H1 (cell line): ENCODE measurements around the gene TNS4. TPM values are rescaled to one million over a fixed set of nuclear protein-coding genes. Genes with fewer than 3 reads are reported as not detected.

Experiments
- CTCF ChIA-PET: fragments of 300-600 bp; sonication (Branson Sonifier 250); formaldehyde crosslinking; loops from one replicate; lab custom pipeline; 2021; ENCODE audit not compliant: partially characterized antibody; lab: Charles Lee
- POLR2A ChIA-PET: fragments of 300-600 bp; sonication (Branson Sonifier 250); formaldehyde crosslinking; loops from one replicate; lab custom pipeline; 2021; ENCODE audit warnings: inconsistent platforms; ENCODE audit not compliant: partially characterized antibody; lab: Charles Lee
- DNase-seq, 2 experiments: peaks; one replicate each; pipeline versions ENCODE4 v3.0.0 to v3.0.0-alpha.2; 2010 to 2022; ENCODE audit warnings: low spot score in 2 of 2, low read depth in 1 of 2, mixed read lengths in 1 of 2
- FAIRE-seq: peaks from 2 replicates; lab custom pipeline; 2011; peaks lifted over from hg19 to GRCh38; lab: Jason Lieb, UNC
- H2AFZ ChIP-seq: 2 replicates; pipeline ENCODE4 v1.8.1; 2012; ENCODE audit warnings: low read length, inconsistent platforms
- H2AK5ac ChIP-seq: 2 replicates; pipeline ENCODE4 v1.6.1; 2013; ENCODE audit warnings: low read depth, low read length
- H2BK120ac ChIP-seq: replicated peaks from 2 replicates; pipeline ENCODE3; 2013; ENCODE audit warnings: low read depth, low read length, inconsistent platforms
- H2BK12ac ChIP-seq: 2 replicates; pipeline ENCODE4 v1.6.1; 2013; ENCODE audit warnings: low read depth, low read length
- H2BK15ac ChIP-seq: 2 replicates; pipeline ENCODE4 v1.6.1; 2013; ENCODE audit warnings: low read length
- H2BK20ac ChIP-seq: 2 replicates; pipeline ENCODE4 v1.6.1; 2013; ENCODE audit warnings: low read length
- H2BK5ac ChIP-seq: 2 replicates; pipeline ENCODE4 v1.6.1; 2013; ENCODE audit warnings: low read depth, low read length
- H3K14ac ChIP-seq: 2 replicates; pipeline ENCODE4 v1.6.1; 2013; ENCODE audit warnings: inconsistent platforms; ENCODE audit not compliant: insufficient read length
- H3K18ac ChIP-seq: 2 replicates; pipeline ENCODE4 v1.6.1; 2013; ENCODE audit warnings: low read length; ENCODE audit errors: extremely low read depth
- H3K23ac ChIP-seq: 2 replicates; pipeline ENCODE4 v1.6.1; 2013; ENCODE audit warnings: inconsistent platforms; ENCODE audit not compliant: insufficient read length
- H3K23me2 ChIP-seq: 2 replicates; pipeline ENCODE4 v1.6.1; 2013; ENCODE audit warnings: low read depth, low read length
- H3K27ac ChIP-seq: 2 replicates; pipeline ENCODE4 v1.6.1; 2011; ENCODE audit warnings: low read depth, low read length, inconsistent platforms
- H3K27me3 ChIP-seq, 4 experiments: replicated peaks in 1 of 4; 1 replicate in 1 of 4; 2 replicates in 3 of 4; pipeline versions ENCODE4 v1.6.1 to v1.8.1; 2011 to 2013; ENCODE audit warnings: low read length in 3 of 4, mild to moderate bottlenecking in 3 of 4, inconsistent platforms in 2 of 4, mixed read lengths in 2 of 4, moderate library complexity in 1 of 4; ENCODE audit not compliant: control insufficient read depth in 3 of 4, insufficient read depth in 3 of 4; ENCODE audit errors: extremely low read depth in 1 of 4
- H3K36me3 ChIP-seq, 4 experiments: 2 replicates each; pipeline versions ENCODE4 v1.6.1 to v1.8.1; 2011 to 2013; ENCODE audit warnings: mild to moderate bottlenecking in 4 of 4, low read length in 3 of 4, moderate library complexity in 2 of 4, control low read depth in 1 of 4, inconsistent platforms in 1 of 4; ENCODE audit not compliant: insufficient read depth in 4 of 4, control insufficient read depth in 2 of 4
- H3K4ac ChIP-seq: replicated peaks from 2 replicates; pipeline ENCODE3; 2013; ENCODE audit warnings: low read length, low read depth, mixed read lengths, inconsistent platforms; ENCODE audit not compliant: insufficient read length
- H3K4me1 ChIP-seq, 4 experiments: replicated peaks in 1 of 4; 1 replicate in 1 of 4; 2 replicates in 3 of 4; pipeline versions ENCODE4 v1.6.1 to v1.8.1; 2011 to 2013; ENCODE audit warnings: low read length in 3 of 4, inconsistent platforms in 2 of 4, mixed read lengths in 1 of 4; ENCODE audit not compliant: insufficient read depth in 4 of 4, control insufficient read depth in 3 of 4
- H3K4me2 ChIP-seq, 2 experiments: 2 replicates each; pipeline versions ENCODE4 v1.6.1 to v1.8.1; 2011 to 2013; ENCODE audit warnings: low read depth in 2 of 2, low read length in 2 of 2, control low read depth in 1 of 2, inconsistent platforms in 1 of 2, mild to moderate bottlenecking in 1 of 2; ENCODE audit not compliant: insufficient read depth in 1 of 2
- H3K4me3 ChIP-seq, 4 experiments: fragments of 200-600, 300-600 bp in 1 of 4; sonication (generic), shearing (Covaris generic), sonication (Bioruptor Twin) in 1 of 4; 2 replicates each; pipeline versions ENCODE4 v1.5.1 to v1.8.1; 2011 to 2016; ENCODE audit warnings: low read length in 4 of 4, low read depth in 3 of 4, control low read depth in 2 of 4, inconsistent platforms in 2 of 4, mild to moderate bottlenecking in 2 of 4, mixed read lengths in 1 of 4, moderate library complexity in 1 of 4; ENCODE audit not compliant: insufficient read depth in 2 of 4; ENCODE audit errors: extremely low read depth in 1 of 4
- H3K56ac ChIP-seq: replicated peaks from 2 replicates; pipeline ENCODE3; 2013; ENCODE audit warnings: low read depth, mild to moderate bottlenecking, mixed read lengths, low read length, inconsistent platforms; ENCODE audit not compliant: insufficient read length
- H3K79me1 ChIP-seq: 2 replicates; pipeline ENCODE4 v1.6.1; 2013; ENCODE audit warnings: low read depth, low read length, control low read depth
- H3K79me2 ChIP-seq, 2 experiments: 2 replicates each; pipeline versions ENCODE4 v1.6.1 to v1.8.1; 2012 to 2013; ENCODE audit warnings: low read length in 2 of 2, mild to moderate bottlenecking in 2 of 2, inconsistent platforms in 1 of 2; ENCODE audit not compliant: insufficient read depth in 2 of 2, control insufficient read depth in 1 of 2
- H3K9ac ChIP-seq, 4 experiments: replicated peaks in 1 of 4; 1 replicate in 1 of 4; 2 replicates in 3 of 4; pipeline versions ENCODE4 v1.6.1 to v1.8.1; 2011 to 2013; ENCODE audit warnings: low read depth in 3 of 4, low read length in 3 of 4, control low read depth in 2 of 4, mild to moderate bottlenecking in 2 of 4, moderate library complexity in 2 of 4, inconsistent platforms in 1 of 4; ENCODE audit errors: extremely low read depth in 1 of 4
- H3K9me3 ChIP-seq, 2 experiments: 2 replicates each; pipeline versions ENCODE4 v1.6.1 to v1.8.1; 2012 to 2013; ENCODE audit warnings: mild to moderate bottlenecking in 2 of 2, moderate library complexity in 2 of 2, control low read depth in 1 of 2, inconsistent platforms in 1 of 2, low read depth in 1 of 2, low read length in 1 of 2, mixed read lengths in 1 of 2; ENCODE audit not compliant: insufficient read depth in 2 of 2
- H4K20me1 ChIP-seq, 2 experiments: replicated peaks in 1 of 2; 2 replicates each; pipeline versions ENCODE3 to v1.8.1; 2011 to 2013; ENCODE audit warnings: inconsistent platforms in 2 of 2, low read length in 2 of 2, mild to moderate bottlenecking in 1 of 2; ENCODE audit not compliant: insufficient read depth in 2 of 2, control insufficient read depth in 1 of 2
- H4K5ac ChIP-seq: 2 replicates; pipeline ENCODE4 v1.6.1; 2013; ENCODE audit warnings: low read length, low read depth, mixed read lengths, inconsistent platforms; ENCODE audit not compliant: insufficient read length
- H4K8ac ChIP-seq: 2 replicates; pipeline ENCODE4 v1.8.0; 2013; ENCODE audit warnings: mild to moderate bottlenecking, moderate library complexity, low read length, inconsistent platforms; ENCODE audit not compliant: insufficient read depth; ENCODE audit errors: extremely low read depth
- H4K91ac ChIP-seq: replicated peaks from 2 replicates; pipeline ENCODE3; 2013; ENCODE audit warnings: low read length, mixed read lengths, inconsistent platforms; ENCODE audit not compliant: insufficient read length
- CEBPB ChIP-seq: IDR thresholded peaks from 2 replicates; pipeline ENCODE4 v1.6.1; 2012; ENCODE audit warnings: low read depth, low read length
- POLR2AphosphoS5 ChIP-seq: IDR thresholded peaks from 2 replicates; pipeline ENCODE4 v1.6.1; 2011; ENCODE audit warnings: low read depth, low read length
- SIN3A ChIP-seq, 2 experiments: IDR thresholded peaks in 1 of 2; conservative IDR thresholded peaks in 1 of 2; 2 replicates each; pipeline ENCODE4 v1.6.1; 2011 to 2012; ENCODE audit warnings: low read length in 2 of 2, improper control_type of control experiment in 1 of 2, low read depth in 1 of 2, mild to moderate bottlenecking in 1 of 2
- WGBS, 2 experiments: shearing (Covaris generic) in 1 of 2; methylation state at CpG; one replicate each; pipeline versions ENCODE4 v1.1.6 to v1.1.7; 2013 to 2015; ENCODE audit warnings: low lambda C conversion rate in 2 of 2, mixed read lengths in 2 of 2, inconsistent platforms in 1 of 2, low coverage in 1 of 2, missing lambda C conversion rate in 1 of 2; ENCODE audit not compliant: insufficient replicate concordance in 2 of 2, insufficient coverage in 1 of 2, insufficient read length in 1 of 2; ENCODE audit errors: extremely low coverage in 1 of 2, missing lambda C conversion rate in 1 of 2; 5-methylcytosine and 5-hydroxymethylcytosine counted together
- polyA plus RNA-seq, 7 experiments: library from polyadenylated mRNA; depleted of rRNA in 3 of 7; stranded (reverse) in 5 of 7; unstranded in 2 of 7; fragments of >200 nt in 5 of 7; fragments of 200-250 nt in 2 of 7; gene quantifications; 1 replicate in 5 of 7; 2 replicates in 1 of 7; 4 replicates in 1 of 7; pipeline versions ENCODE4 v1.2.1 to v1.2.3, GENCODE V29; 2011 to 2013; ENCODE audit warnings: missing spikeins in 2 of 7, mixed read lengths in 2 of 7
- total RNA-seq: library from RNA; stranded (reverse); fragmentation: NEBNext Ultra II Directional; extraction: Animal tissue kit (Norgen Biotek cat#: 25700); gene quantifications from 2 replicates; pipeline ENCODE4 v1.2.1, GENCODE V29; 2021

The TNS4 gene
- total and polyA plus RNA-seq, 2 of the 8 experiments (the other 6 are each of a cell fraction or from before 2014, with no cell fraction given) = 0.20 to 0.21 TPM

DNA sequence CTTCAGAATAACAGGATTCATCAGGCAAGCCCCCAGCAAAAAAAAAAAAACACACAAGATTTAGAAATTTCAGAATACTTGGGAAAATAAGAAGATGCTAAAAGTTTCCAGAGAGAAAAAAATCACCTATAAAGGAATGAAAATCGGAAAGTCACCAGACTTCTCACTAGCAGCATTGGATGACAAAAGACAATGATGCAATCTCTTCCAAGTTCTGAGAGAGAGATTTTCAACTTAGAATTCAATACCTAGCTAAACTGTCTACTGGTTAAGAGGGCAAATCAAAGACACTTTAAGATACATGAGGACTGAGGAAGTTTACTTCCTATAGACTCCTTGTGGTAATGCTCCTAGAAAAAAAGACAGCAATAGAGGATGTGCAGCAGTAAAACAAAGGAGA lies 23.9 kb upstream of the TNS4 start:
- no peak overlapping the region for H4K91ac ChIP-seq
- no peaks in the 10 kb centered on the region for H3K79me2 ChIP-seq
- H2BK12ac ChIP-seq = no peak overlapping the region
- H2BK20ac ChIP-seq = no peak overlapping the region
- no peak overlapping the region for H3K9ac ChIP-seq
- H2BK5ac ChIP-seq = no peak overlapping the region
- H3K18ac ChIP-seq = no peak overlapping the region
- 82% methylated on average over 1 of the region's 1 CpG; no CpG with 5 or more reads in 1 of the 2 experiments for WGBS, 2 experiments
- H3K4me1 ChIP-seq = peaks cover 0 to 6% (median 0%) of the 10 kb centered on the region in 4 experiments; a peak in 2 of 7 replicates
- FAIRE-seq (no peak), DNase-seq (no peak)
- H3K4me3 ChIP-seq = no peak overlapping the region
- H2AFZ ChIP-seq = no peak overlapping the region
- H2BK15ac ChIP-seq = no peak overlapping the region
- no peak overlapping the region for H3K4me2 ChIP-seq
- H4K5ac ChIP-seq = no peak overlapping the region
- no peak overlapping the region for H3K23ac ChIP-seq
- ChIA-PET POLR2A (no interaction called here), CTCF (interaction anchor here (0.7 to 19.4 kb wide), 6 partner anchors 8 to 75 kb away, joined by 3 to 435 read pairs (median 4); partner anchors contain the start of gene IGFBP4)
- H3K14ac ChIP-seq = no peak overlapping the region
- H3K27me3 ChIP-seq = no peaks in the 10 kb centered on the region
- TF ChIP-seq POLR2AphosphoS5 = no peak
- no peak for TF ChIP-seq SIN3A (conservative IDR thresholded peaks at IDR 0.05 in 1 of 2, IDR thresholded peaks at IDR 0.05 in 1 of 2; ENCODE audit: low read depth in 1 of 2, low read length in 2 of 2)
- TF ChIP-seq CEBPB = peak; percentile 62; the same call in 1 of the 2 replicates
- no peak overlapping the region for H4K8ac ChIP-seq
- H3K23me2 ChIP-seq = no peaks in the 10 kb centered on the region; the same call in 1 of the 2 replicates
- peaks cover 0 to 5% of the 10 kb centered on the region in 2 experiments; a peak in 1 of 4 replicates for H3K9me3 ChIP-seq
- H3K27ac ChIP-seq = no peak overlapping the region
- H4K20me1 ChIP-seq = no peaks in the 10 kb centered on the region
- no peak overlapping the region for H2AK5ac ChIP-seq
- no peaks in the 10 kb centered on the region for H3K36me3 ChIP-seq
- H3K4ac ChIP-seq = no peak overlapping the region
- no peaks in the 10 kb centered on the region for H3K79me1 ChIP-seq
- H2BK120ac ChIP-seq = no peak overlapping the region
- no peak overlapping the region for H3K56ac ChIP-seq
